ENCODE data around the gene PLEKHA1.

PLEKHA1 gene

GRCh38 chr10:122393288-122393687 lies 18.8 kb downstream of the PLEKHA1 start:
- Histone ChIP-seq H3K27me3 (ENCODE audit: control insufficient read depth in 1 of 2, insufficient read depth in 2 of 2, low read length in 2 of 2) (no peaks in the 10 kb centered on the region), H3K36me3 (ENCODE audit: control insufficient read depth in 2 of 2, insufficient read depth in 2 of 2, low read length in 2 of 2) (peaks cover 5% of the 10 kb centered on the region in 2 donors), H3K4me3 (ENCODE audit: low read length in 2 of 2) (no peak overlapping the region), H3K9me3 (ENCODE audit: control insufficient read depth in 2 of 2, low read length in 2 of 2) (no peaks in the 10 kb centered on the region), H3K27ac (ENCODE audit: low read length) (no peak overlapping the region), H3K4me1 (ENCODE audit: control insufficient read depth, insufficient read depth, low read length) (peaks cover 2% of the 10 kb centered on the region), H3K9ac (ENCODE audit: low read length in 2 of 2) (no peak overlapping the region)

GRCh38 chr10:122402548-122403131 lies 28.1 kb downstream of the PLEKHA1 start:
- H3K4me1 ChIP-seq (ENCODE audit: control insufficient read depth, insufficient read depth, low read length), result no peaks in the 10 kb centered on the region
- peaks cover 2 to 31% of the 10 kb centered on the region in 2 donors for H3K36me3 ChIP-seq (ENCODE audit: control insufficient read depth in 2 of 2, insufficient read depth in 2 of 2, low read length in 2 of 2)
- H3K27ac ChIP-seq (ENCODE audit: low read length), result no peak overlapping the region
- no peak overlapping the region for H3K9ac ChIP-seq (ENCODE audit: low read length in 2 of 2)
- H3K9me3 ChIP-seq (ENCODE audit: control insufficient read depth in 2 of 2, low read length in 2 of 2), result no peaks in the 10 kb centered on the region
- H3K4me3 ChIP-seq (ENCODE audit: low read length in 2 of 2), result no peak overlapping the region
- H3K27me3 ChIP-seq (ENCODE audit: control insufficient read depth in 1 of 2, insufficient read depth in 2 of 2, low read length in 2 of 2), result no peaks in the 10 kb centered on the region

- peaks cover 2 to 34% of the 10 kb centered on the region in 2 donors for H3K36me3 ChIP-seq (ENCODE audit: control insufficient read depth in 2 of 2, insufficient read depth in 2 of 2, low read length in 2 of 2)
Measured at GRCh38 chr10:122404576-122404975, 30.1 kb downstream of the PLEKHA1 start.

DNA sequence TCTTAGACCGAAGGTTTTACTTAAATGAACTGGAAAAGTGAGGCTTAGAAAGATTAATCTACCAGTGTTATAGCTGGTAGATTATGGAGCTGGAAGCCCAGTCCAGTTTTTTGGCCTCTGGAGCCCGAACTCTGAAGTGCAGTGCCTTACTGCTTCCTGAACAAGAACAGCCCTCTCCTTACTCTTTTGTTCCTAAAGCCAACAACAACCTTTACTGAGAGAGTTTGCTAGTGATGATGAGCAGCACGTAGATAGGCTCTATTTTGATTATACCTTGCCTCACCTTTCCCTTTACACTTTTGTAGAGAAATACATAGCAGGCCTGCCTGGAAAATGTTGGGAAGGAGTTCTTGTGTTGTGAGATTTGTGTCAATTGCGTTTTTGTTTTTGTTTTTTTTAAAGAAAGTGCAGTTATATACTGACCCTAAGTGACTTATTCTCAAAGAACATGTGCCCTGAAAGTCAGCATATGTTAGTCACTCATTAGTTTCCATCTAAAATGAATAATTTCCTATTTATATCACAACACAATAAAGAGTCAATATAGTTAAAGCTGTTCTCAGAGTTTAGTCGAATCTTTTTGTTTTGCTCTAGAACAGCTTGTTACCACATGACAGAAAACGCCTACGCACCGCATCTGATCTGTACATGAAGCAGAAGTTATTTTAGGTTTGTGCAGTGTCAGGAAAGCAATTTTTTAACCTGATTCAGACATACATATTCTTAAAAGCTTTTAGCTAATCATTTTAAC lies 33.0 kb downstream of the PLEKHA1 start:
- no peaks in the 10 kb centered on the region for H3K9me3 ChIP-seq (ENCODE audit: control insufficient read depth in 2 of 2, low read length in 2 of 2)
- no peak overlapping the region for H3K4me3 ChIP-seq (ENCODE audit: low read length in 2 of 2)
- no peak overlapping the region for H3K27ac ChIP-seq (ENCODE audit: low read length)
- H3K36me3 ChIP-seq (ENCODE audit: control insufficient read depth in 2 of 2, insufficient read depth in 2 of 2, low read length in 2 of 2), result peaks cover 2 to 34% of the 10 kb centered on the region in 2 donors
- no peak overlapping the region for H3K9ac ChIP-seq (ENCODE audit: low read length in 2 of 2)
- H3K27me3 ChIP-seq (ENCODE audit: control insufficient read depth in 1 of 2, insufficient read depth in 2 of 2, low read length in 2 of 2), result no peaks in the 10 kb centered on the region
- H3K4me1 ChIP-seq (ENCODE audit: control insufficient read depth, insufficient read depth, low read length), result no peaks in the 10 kb centered on the region

More at GRCh38 chr10:122404576-122404975, 30.1 kb downstream of the PLEKHA1 start:
- Histone ChIP-seq H3K4me3 (ENCODE audit: low read length in 2 of 2) (no peak overlapping the region), H3K27ac (ENCODE audit: low read length) (no peak overlapping the region), H3K4me1 (ENCODE audit: control insufficient read depth, insufficient read depth, low read length) (no peaks in the 10 kb centered on the region), H3K27me3 (ENCODE audit: control insufficient read depth in 1 of 2, insufficient read depth in 2 of 2, low read length in 2 of 2) (no peaks in the 10 kb centered on the region), H3K9ac (ENCODE audit: low read length in 2 of 2) (no peak overlapping the region), H3K9me3 (ENCODE audit: control insufficient read depth in 2 of 2, low read length in 2 of 2) (no peaks in the 10 kb centered on the region)

- Histone ChIP-seq H3K4me3 (ENCODE audit: low read length in 2 of 2) (no peak overlapping the region), H3K27me3 (ENCODE audit: control insufficient read depth in 1 of 2, insufficient read depth in 2 of 2, low read length in 2 of 2) (no peaks in the 10 kb centered on the region), H3K27ac (ENCODE audit: low read length) (no peak overlapping the region), H3K36me3 (ENCODE audit: control insufficient read depth in 2 of 2, insufficient read depth in 2 of 2, low read length in 2 of 2) (peaks cover 4 to 8% of the 10 kb centered on the region in 2 donors), H3K4me1 (ENCODE audit: control insufficient read depth, insufficient read depth, low read length) (no peaks in the 10 kb centered on the region), H3K9ac (ENCODE audit: low read length in 2 of 2) (no peak overlapping the region), H3K9me3 (ENCODE audit: control insufficient read depth in 2 of 2, low read length in 2 of 2) (no peaks in the 10 kb centered on the region)
Measured at GRCh38 chr10:122413327-122413726, 38.8 kb downstream of the PLEKHA1 start.

DNA sequence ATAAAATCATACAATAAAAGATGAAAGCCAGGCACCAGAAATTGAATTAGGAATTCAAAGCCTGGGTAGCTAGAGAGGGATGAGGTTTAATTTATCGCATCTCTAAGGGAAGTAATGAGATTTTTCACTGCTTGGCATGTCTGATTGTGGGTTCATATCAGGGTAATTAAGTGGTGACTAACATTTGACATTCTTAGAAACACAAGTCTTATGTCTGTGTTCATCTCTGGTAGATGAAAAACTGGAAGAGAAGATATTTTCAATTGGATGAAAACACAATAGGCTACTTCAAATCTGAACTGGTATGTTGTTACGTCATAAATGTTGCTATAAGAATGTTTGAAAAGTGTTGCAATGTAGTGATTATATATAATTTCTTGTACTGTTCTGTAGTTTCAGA lies 43.2 kb downstream of the PLEKHA1 start:
- H3K9ac ChIP-seq (ENCODE audit: low read length in 2 of 2), result no peak overlapping the region
- H3K36me3 ChIP-seq (ENCODE audit: control insufficient read depth in 2 of 2, insufficient read depth in 2 of 2, low read length in 2 of 2), result peaks cover 6 to 8% of the 10 kb centered on the region in 2 donors
- H3K27me3 ChIP-seq (ENCODE audit: control insufficient read depth in 1 of 2, insufficient read depth in 2 of 2, low read length in 2 of 2), result no peaks in the 10 kb centered on the region
- H3K27ac ChIP-seq (ENCODE audit: low read length), result no peak overlapping the region
- H3K4me1 ChIP-seq (ENCODE audit: control insufficient read depth, insufficient read depth, low read length), result peaks cover 4% of the 10 kb centered on the region
- no peaks in the 10 kb centered on the region for H3K9me3 ChIP-seq (ENCODE audit: control insufficient read depth in 2 of 2, low read length in 2 of 2)
- H3K4me3 ChIP-seq (ENCODE audit: low read length in 2 of 2), result no peak overlapping the region

DNA sequence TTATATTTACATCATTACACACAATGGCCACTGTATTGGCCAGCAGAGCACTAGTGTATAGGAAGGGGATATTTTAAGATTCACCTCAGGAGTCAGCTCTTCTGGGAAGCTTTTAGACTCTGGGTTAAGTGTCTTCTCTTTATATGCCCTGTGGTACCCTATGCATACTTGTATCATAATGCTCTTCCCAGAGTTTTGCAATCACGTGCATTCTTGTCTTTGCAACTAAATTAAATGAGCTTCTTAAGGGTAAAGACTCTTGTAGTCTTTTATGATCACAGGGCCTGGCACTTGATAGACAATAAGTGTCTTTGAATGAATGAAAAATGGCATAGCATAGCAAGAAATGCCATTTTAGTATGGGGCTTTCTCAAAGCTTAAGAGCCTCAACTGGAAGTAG lies 44.5 kb downstream of the PLEKHA1 start:
- Histone ChIP-seq H3K9me3 (ENCODE audit: control insufficient read depth in 2 of 2, low read length in 2 of 2) (no peaks in the 10 kb centered on the region), H3K4me1 (ENCODE audit: control insufficient read depth, insufficient read depth, low read length) (peaks cover 4% of the 10 kb centered on the region), H3K9ac (ENCODE audit: low read length in 2 of 2) (no peak overlapping the region), H3K27ac (ENCODE audit: low read length) (no peak overlapping the region), H3K27me3 (ENCODE audit: control insufficient read depth in 1 of 2, insufficient read depth in 2 of 2, low read length in 2 of 2) (no peaks in the 10 kb centered on the region), H3K4me3 (ENCODE audit: low read length in 2 of 2) (no peak overlapping the region), H3K36me3 (ENCODE audit: control insufficient read depth in 2 of 2, insufficient read depth in 2 of 2, low read length in 2 of 2) (peaks cover 6 to 8% of the 10 kb centered on the region in 2 donors)

DNA sequence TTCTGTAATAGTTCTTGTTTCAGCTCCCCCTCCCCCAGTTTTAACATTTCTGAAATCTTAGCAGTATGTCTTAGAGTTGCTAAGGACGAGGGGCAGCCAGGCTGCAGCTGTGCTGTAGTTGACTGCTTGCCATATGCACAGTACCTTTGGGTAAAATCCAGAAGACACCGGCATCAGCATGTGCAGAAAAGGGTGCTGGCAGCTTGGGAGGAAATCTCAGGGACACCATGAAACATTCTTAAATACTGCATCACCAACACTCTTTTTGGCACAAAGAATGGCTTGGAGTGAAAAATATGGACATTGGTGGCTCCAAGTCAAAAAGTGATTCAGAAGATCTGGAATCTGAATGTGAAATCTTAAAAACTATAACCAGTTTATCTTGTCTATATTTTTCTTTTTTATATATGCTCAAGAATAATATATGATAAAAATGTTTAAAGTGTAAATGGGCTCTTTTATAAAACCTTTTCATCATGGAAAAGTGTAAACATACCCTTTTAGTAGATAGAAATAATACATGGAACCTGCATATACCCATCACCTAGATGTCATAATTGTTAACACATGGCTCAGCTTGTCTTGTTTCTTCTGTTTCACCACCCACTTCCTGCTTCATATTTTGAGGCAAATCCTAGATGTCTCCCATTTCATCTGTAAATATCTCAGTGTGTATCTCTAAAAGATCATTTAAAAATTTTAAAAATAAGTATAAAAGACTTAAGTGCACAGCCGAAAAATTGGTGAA lies 45.5 kb downstream of the PLEKHA1 start:
- Histone ChIP-seq H3K4me1 (ENCODE audit: control insufficient read depth, insufficient read depth, low read length) (peaks cover 4% of the 10 kb centered on the region), H3K9me3 (ENCODE audit: control insufficient read depth in 2 of 2, low read length in 2 of 2) (no peaks in the 10 kb centered on the region), H3K4me3 (ENCODE audit: low read length in 2 of 2) (no peak overlapping the region), H3K27ac (ENCODE audit: low read length) (no peak overlapping the region), H3K36me3 (ENCODE audit: control insufficient read depth in 2 of 2, insufficient read depth in 2 of 2, low read length in 2 of 2) (peaks cover 6 to 8% of the 10 kb centered on the region in 2 donors), H3K27me3 (ENCODE audit: control insufficient read depth in 1 of 2, insufficient read depth in 2 of 2, low read length in 2 of 2) (no peaks in the 10 kb centered on the region), H3K9ac (ENCODE audit: low read length in 2 of 2) (no peak overlapping the region)

DNA sequence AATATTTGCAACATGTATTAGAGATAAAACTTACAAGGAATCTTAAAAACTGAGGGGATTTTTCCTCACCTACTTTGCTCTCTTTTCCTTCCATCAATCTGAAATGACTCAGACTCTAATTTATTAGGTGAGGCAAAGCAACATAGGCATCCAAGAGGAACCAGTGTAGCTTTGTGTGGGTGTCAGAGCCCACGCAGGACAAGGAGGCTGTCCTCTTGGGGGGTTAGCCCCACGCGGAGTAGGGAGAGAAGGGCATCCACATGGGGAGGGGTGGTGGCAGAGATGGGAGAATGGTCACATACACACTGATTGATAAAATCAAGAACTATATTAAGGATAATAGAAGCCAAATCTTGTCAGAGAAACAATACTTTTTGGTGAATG lies 46.1 kb downstream of the PLEKHA1 start:
- Histone ChIP-seq H3K4me3 (ENCODE audit: low read length in 2 of 2) (no peak overlapping the region), H3K4me1 (ENCODE audit: control insufficient read depth, insufficient read depth, low read length) (peaks cover 4% of the 10 kb centered on the region), H3K36me3 (ENCODE audit: control insufficient read depth in 2 of 2, insufficient read depth in 2 of 2, low read length in 2 of 2) (peaks cover 3 to 8% of the 10 kb centered on the region in 2 donors), H3K9me3 (ENCODE audit: control insufficient read depth in 2 of 2, low read length in 2 of 2) (no peaks in the 10 kb centered on the region), H3K27me3 (ENCODE audit: control insufficient read depth in 1 of 2, insufficient read depth in 2 of 2, low read length in 2 of 2) (no peaks in the 10 kb centered on the region), H3K27ac (ENCODE audit: low read length) (no peak overlapping the region), H3K9ac (ENCODE audit: low read length in 2 of 2) (no peak overlapping the region)

DNA sequence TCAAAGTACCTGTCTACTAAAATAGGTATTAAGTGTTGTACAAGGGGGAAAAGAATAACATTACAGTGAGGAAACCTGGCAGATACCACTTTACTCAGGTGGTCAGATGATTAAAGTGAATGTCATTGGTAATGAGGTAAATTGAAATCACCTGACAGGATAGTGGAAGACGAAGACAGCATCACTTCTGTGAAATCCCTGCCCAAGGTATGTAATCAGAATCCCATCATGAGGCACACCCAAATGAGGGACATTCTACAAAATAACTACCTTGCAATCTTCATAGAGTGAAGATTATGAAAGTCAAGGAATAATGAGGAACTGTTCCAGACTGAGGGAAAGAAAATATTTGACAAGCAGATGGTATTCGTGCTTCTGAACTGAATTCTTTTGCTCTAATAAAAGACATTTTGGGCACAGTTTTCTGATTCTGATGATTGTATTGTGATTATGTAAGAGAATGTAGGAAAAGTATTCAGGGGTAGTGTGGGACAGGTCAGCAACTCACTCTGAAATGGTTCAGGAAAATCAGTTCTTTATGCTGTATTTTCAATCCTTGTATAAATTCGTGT lies 46.6 kb downstream of the PLEKHA1 start:
- no peaks in the 10 kb centered on the region for H3K27me3 ChIP-seq (ENCODE audit: control insufficient read depth in 1 of 2, insufficient read depth in 2 of 2, low read length in 2 of 2)
- no peak overlapping the region for H3K27ac ChIP-seq (ENCODE audit: low read length)
- H3K36me3 ChIP-seq (ENCODE audit: control insufficient read depth in 2 of 2, insufficient read depth in 2 of 2, low read length in 2 of 2), result peaks cover 2 to 5% of the 10 kb centered on the region in 2 donors

More for the DNA sequence above, 46.6 kb downstream of the PLEKHA1 start:
- H3K9ac ChIP-seq (ENCODE audit: low read length in 2 of 2), result no peak overlapping the region
- no peaks in the 10 kb centered on the region for H3K9me3 ChIP-seq (ENCODE audit: control insufficient read depth in 2 of 2, low read length in 2 of 2)
- no peak overlapping the region for H3K4me3 ChIP-seq (ENCODE audit: low read length in 2 of 2)
- peaks cover 4% of the 10 kb centered on the region for H3K4me1 ChIP-seq (ENCODE audit: control insufficient read depth, insufficient read depth, low read length)
